ENCODE results near the gene RFX6.

RFX6 gene

GRCh38 chr6:116922853-116923548 lies 46.0 kb downstream of the RFX6 start:
- intact Hi-C loops (cut with DNase I; ENCODE audit: low total_unique reads), result no loop called here
- Histone ChIP-seq H3K4me3 (no peak overlapping the region), H3K36me3 (no peaks in the 10 kb centered on the region), H3K27me3 (no peaks in the 10 kb centered on the region), H3K27ac (no peak overlapping the region), H3K9me3 (no peaks in the 10 kb centered on the region), H3K4me1 (peaks cover 0 to 6% (median 0%) of the 10 kb centered on the region in 4 donors)
- no peak for DNase-seq
- TF ChIP-seq, protein P1, sequence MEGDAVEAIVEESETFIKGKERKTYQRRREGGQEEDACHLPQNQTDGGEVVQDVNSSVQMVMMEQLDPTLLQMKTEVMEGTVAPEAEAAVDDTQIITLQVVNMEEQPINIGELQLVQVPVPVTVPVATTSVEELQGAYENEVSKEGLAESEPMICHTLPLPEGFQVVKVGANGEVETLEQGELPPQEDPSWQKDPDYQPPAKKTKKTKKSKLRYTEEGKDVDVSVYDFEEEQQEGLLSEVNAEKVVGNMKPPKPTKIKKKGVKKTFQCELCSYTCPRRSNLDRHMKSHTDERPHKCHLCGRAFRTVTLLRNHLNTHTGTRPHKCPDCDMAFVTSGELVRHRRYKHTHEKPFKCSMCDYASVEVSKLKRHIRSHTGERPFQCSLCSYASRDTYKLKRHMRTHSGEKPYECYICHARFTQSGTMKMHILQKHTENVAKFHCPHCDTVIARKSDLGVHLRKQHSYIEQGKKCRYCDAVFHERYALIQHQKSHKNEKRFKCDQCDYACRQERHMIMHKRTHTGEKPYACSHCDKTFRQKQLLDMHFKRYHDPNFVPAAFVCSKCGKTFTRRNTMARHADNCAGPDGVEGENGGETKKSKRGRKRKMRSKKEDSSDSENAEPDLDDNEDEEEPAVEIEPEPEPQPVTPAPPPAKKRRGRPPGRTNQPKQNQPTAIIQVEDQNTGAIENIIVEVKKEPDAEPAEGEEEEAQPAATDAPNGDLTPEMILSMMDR (IDR thresholded peaks at IDR 0.05), result no peak

DNA sequence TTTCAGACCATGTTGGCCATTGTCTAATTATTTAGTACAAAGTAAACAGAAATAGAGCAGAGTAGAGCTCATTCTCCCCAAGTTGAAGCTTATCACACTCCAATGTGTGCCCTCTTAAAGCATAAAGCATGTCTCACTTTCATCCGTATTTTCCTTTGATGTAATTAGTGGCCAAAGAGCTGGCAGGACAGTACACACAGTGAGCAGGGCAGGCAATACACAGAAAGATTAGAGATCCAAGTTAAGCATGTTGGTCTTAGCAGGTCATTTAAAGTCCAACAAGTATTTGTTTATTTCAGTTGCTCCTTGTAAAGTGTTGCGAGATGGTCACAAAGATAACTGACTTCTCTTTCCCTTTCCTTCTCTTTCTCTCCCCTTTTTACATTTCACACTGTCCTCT lies 47.2 kb downstream of the RFX6 start:
- DNase-seq, result no peak
- H3K4me3 ChIP-seq, result no peak overlapping the region
- no peak overlapping the region for H3K27ac ChIP-seq
- no peaks in the 10 kb centered on the region for H3K36me3 ChIP-seq
- no peaks in the 10 kb centered on the region for H3K27me3 ChIP-seq
- no peaks in the 10 kb centered on the region for H3K9me3 ChIP-seq
- intact Hi-C loops (cut with DNase I; ENCODE audit: low total_unique reads), result no loop called here
- peaks cover 0 to 6% (median 0%) of the 10 kb centered on the region in 4 donors for H3K4me1 ChIP-seq
- TF ChIP-seq, protein P1 (IDR thresholded peaks at IDR 0.05), result no peak

GRCh38 chr6:116925088-116925794 lies 48.2 kb downstream of the RFX6 start:
- no peak overlapping the region for H3K4me3 ChIP-seq
- H3K27ac ChIP-seq, result no peak overlapping the region
- no peak for DNase-seq

GRCh38 chr6:116928677-116929076 lies 51.6 kb downstream of the RFX6 start:
- no peaks in the 10 kb centered on the region for H3K9me3 ChIP-seq
- no peaks in the 10 kb centered on the region for H3K27me3 ChIP-seq
- H3K27ac ChIP-seq, result no peak overlapping the region
- H3K4me3 ChIP-seq, result no peak overlapping the region
- no peaks in the 10 kb centered on the region for H3K36me3 ChIP-seq
- intact Hi-C loops (cut with DNase I; ENCODE audit: low total_unique reads), result no loop called here
- DNase-seq, result no peak
- TF ChIP-seq, protein P1 (IDR thresholded peaks at IDR 0.05), result no peak
- H3K4me1 ChIP-seq, result peaks cover 0 to 6% (median 0%) of the 10 kb centered on the region in 4 donors

More at GRCh38 chr6:116925088-116925794, 48.2 kb downstream of the RFX6 start:
- H3K36me3 ChIP-seq, result no peaks in the 10 kb centered on the region
- peaks cover 0 to 6% (median 0%) of the 10 kb centered on the region in 4 donors for H3K4me1 ChIP-seq
- intact Hi-C loops (cut with DNase I; ENCODE audit: low total_unique reads), result no loop called here
- TF ChIP-seq, protein P1 (IDR thresholded peaks at IDR 0.05), result no peak
- no peaks in the 10 kb centered on the region for H3K27me3 ChIP-seq
- H3K9me3 ChIP-seq, result no peaks in the 10 kb centered on the region

GRCh38 chr6:116929825-116930224 lies 52.8 kb downstream of the RFX6 start:
- Histone ChIP-seq H3K9me3 (no peaks in the 10 kb centered on the region), H3K4me1 (peaks cover 0 to 6% (median 0%) of the 10 kb centered on the region in 4 donors), H3K27ac (no peak overlapping the region), H3K4me3 (no peak overlapping the region), H3K36me3 (no peaks in the 10 kb centered on the region), H3K27me3 (no peaks in the 10 kb centered on the region)
- TF ChIP-seq, protein P1 (IDR thresholded peaks at IDR 0.05), result no peak
- intact Hi-C loops (cut with DNase I; ENCODE audit: low total_unique reads), result no loop called here
- no peak for DNase-seq

All from tibial artery (tissue), 4 donors.